ENCODE results near the gene REELD1. TPM values are rescaled to one million over a fixed set of nuclear protein-coding genes. Genes with fewer than 3 reads are reported as not detected.

The REELD1 gene
- not detected for polyA plus RNA-seq

DNA sequence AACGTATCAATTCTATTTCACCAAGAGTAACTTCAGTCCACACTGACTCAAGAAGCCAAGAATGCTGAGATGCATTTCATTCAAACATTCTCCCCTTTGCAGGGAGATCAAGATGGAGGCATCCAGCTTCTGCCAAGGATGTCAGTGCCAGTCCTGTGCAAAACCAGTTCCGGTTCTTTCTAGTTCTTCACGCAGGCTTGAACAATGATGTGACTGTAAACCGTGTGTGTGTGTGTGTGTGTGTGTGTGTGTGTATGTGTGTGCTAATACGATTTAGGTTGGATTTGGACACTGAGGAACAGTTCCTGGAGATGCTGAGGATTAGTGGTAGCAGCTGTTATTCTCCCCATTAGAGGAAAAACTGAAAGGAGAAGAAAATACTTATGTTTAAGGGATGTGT is at the start of gene REELD1:
REELD1 (plus strand) TSS at position 301 of the 400 bp plus-strand sequence. CDS start 2,415 bp downstream, outside the sequence.
- Mint-ChIP-seq H3K27ac (peak within 1 kb of the TSS in 1 of 6 donors; percentile 23), H3K27me3 (ENCODE audit: low read depth in 3 of 3) (peaks cover 1 to 4% (median 3%) of the 10 kb centered on the region in 3 donors), H3K9me3 (no peaks in the 10 kb centered on the region), H3K4me1 (no peaks in the 10 kb centered on the region), H3K36me3 (no peaks in the 10 kb centered on the region), H3K4me3 (no peak within 1 kb of the TSS)
- no peak for DNase-seq

- Mint-ChIP-seq H3K9me3 (peaks cover 0 to 21% (median 2%) of the 10 kb centered on the region in 6 donors), H3K4me1 (no peaks in the 10 kb centered on the region)
These were observed 49.1 kb upstream of the REELD1 start for GRCh38 chr4:146165221-146165620.

DNA sequence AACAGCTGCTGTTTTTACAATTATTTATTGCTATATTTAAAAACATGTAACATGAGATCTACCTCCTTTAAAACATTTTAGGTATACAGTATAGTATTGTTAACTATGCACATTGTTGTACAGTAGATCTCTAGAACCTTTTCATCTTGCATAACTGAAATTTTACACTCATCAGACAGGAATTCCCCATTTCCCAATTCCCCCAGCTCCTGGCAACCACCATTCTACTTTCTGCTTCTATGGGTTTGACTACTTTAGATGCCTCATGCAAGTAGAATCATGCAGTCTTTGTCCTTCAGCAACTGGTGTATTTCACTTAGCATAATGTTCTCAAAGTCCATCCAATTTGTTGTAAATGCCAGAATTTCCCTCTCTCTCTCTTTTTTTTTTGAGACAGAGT is 48.5 kb upstream of the REELD1 start:
- H3K36me3 Mint-ChIP-seq: peaks cover 0 to 10% (median 3%) of the 10 kb centered on the region in 3 donors
- no peak overlapping the region for H3K4me3 Mint-ChIP-seq
- peaks cover 3 to 10% (median 5%) of the 10 kb centered on the region in 3 donors for H3K27me3 Mint-ChIP-seq (ENCODE audit: low read depth in 3 of 3)
- DNase-seq: no peak
- peaks cover 0 to 16% (median 2%) of the 10 kb centered on the region in 6 donors for H3K9me3 Mint-ChIP-seq
- no peaks in the 10 kb centered on the region for H3K4me1 Mint-ChIP-seq
- H3K27ac Mint-ChIP-seq: no peak overlapping the region

More at GRCh38 chr4:146165221-146165620, 49.1 kb upstream of the REELD1 start:
- Mint-ChIP-seq H3K36me3 (peaks cover 0 to 12% (median 6%) of the 10 kb centered on the region in 3 donors), H3K27ac (no peak overlapping the region), H3K4me3 (no peak overlapping the region), H3K27me3 (ENCODE audit: low read depth in 3 of 3) (peaks cover 3 to 10% (median 5%) of the 10 kb centered on the region in 3 donors)
- no peak for DNase-seq

DNA sequence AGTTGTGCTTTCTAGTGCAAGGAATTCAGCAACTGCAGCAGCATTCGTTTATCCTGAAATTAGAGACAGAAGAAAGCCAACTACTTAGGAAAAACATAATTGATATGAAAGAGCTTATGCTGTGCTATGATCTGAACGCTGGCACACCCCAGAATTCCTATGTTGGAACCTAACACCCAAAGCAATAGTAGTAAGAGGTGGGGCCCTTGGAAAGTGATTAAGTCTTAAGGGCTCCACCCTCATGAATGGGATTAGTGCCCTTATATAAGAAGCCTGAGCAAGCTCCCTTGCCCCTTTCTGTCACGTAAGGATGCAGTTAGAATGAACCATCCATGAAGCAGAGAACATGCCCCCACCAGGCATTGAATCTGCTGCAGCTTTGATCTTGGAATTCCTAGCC is 44.2 kb upstream of the REELD1 start:
- Mint-ChIP-seq H3K27me3 (ENCODE audit: low read depth in 3 of 3) (peaks cover 3 to 6% (median 6%) of the 10 kb centered on the region in 3 donors), H3K9me3 (no peaks in the 10 kb centered on the region), H3K27ac (no peak overlapping the region), H3K36me3 (no peaks in the 10 kb centered on the region), H3K4me3 (no peak overlapping the region), H3K4me1 (peaks cover 2 to 3% of the 10 kb centered on the region in 2 donors)
- no peak for DNase-seq

- Mint-ChIP-seq H3K9me3 (no peaks in the 10 kb centered on the region), H3K27me3 (ENCODE audit: low read depth in 3 of 3) (peaks cover 3 to 10% (median 6%) of the 10 kb centered on the region in 3 donors), H3K27ac (peak within 1 kb of the TSS; percentile 87 to 96 (median 94)), H3K36me3 (no peaks in the 10 kb centered on the region), H3K4me3 (peak within 1 kb of the TSS; percentile 87 to 92 (median 91)), H3K4me1 (peaks cover 45 to 55% of the 10 kb centered on the region in 2 donors)
- peak; percentile 83 to 86 (median 83) for DNase-seq
These were observed 38.5 kb upstream of the REELD1 start, which contains the start of gene LSM6 for GRCh38 chr4:146175541-146176453. LSM6 (plus strand) TSS chr4:146175718; CDS start chr4:146182922, 7,204 bp downstream.

GRCh38 chr4:146176891-146177290 is 37.4 kb upstream of the REELD1 start:
- peaks cover 49 to 64% of the 10 kb centered on the region in 2 donors for H3K4me1 Mint-ChIP-seq

GRCh38 chr4:146178126-146178525 is 36.2 kb upstream of the REELD1 start:
- Mint-ChIP-seq H3K9me3 (no peaks in the 10 kb centered on the region), H3K4me1 (peaks cover 55 to 74% of the 10 kb centered on the region in 2 donors), H3K27ac (no peak overlapping the region), H3K27me3 (ENCODE audit: low read depth in 3 of 3) (peaks cover 3 to 10% (median 6%) of the 10 kb centered on the region in 3 donors), H3K4me3 (peak overlapping the region in 4 of 5 donors; percentile 17 to 29 (median 18)), H3K36me3 (no peaks in the 10 kb centered on the region)
- no peak for DNase-seq

More at GRCh38 chr4:146176891-146177290, 37.4 kb upstream of the REELD1 start:
- Mint-ChIP-seq H3K27me3 (ENCODE audit: low read depth in 3 of 3) (peaks cover 3 to 10% (median 6%) of the 10 kb centered on the region in 3 donors), H3K27ac (peak overlapping the region; percentile 55 to 87 (median 79)), H3K36me3 (no peaks in the 10 kb centered on the region), H3K4me3 (peak overlapping the region; percentile 74 to 92 (median 90)), H3K9me3 (no peaks in the 10 kb centered on the region)
- DNase-seq: no peak

GRCh38 chr4:146179784-146180370 is 34.5 kb upstream of the REELD1 start:
- H3K4me1 Mint-ChIP-seq: peaks cover 55 to 74% of the 10 kb centered on the region in 2 donors
- peaks cover 0 to under 1% (median under 1%) of the 10 kb centered on the region in 3 donors for H3K36me3 Mint-ChIP-seq
- peak overlapping the region in 2 of 6 donors; percentile 30 to 68 for H3K27ac Mint-ChIP-seq
- no peaks in the 10 kb centered on the region for H3K9me3 Mint-ChIP-seq
- no peak for DNase-seq
- no peak overlapping the region for H3K4me3 Mint-ChIP-seq
- peaks cover 3 to 10% (median 6%) of the 10 kb centered on the region in 3 donors for H3K27me3 Mint-ChIP-seq (ENCODE audit: low read depth in 3 of 3)

- Mint-ChIP-seq H3K4me3 (no peak overlapping the region), H3K27me3 (ENCODE audit: low read depth in 3 of 3) (no peaks in the 10 kb centered on the region), H3K9me3 (no peaks in the 10 kb centered on the region), H3K27ac (peak overlapping the region in 2 of 6 donors; percentile 5 to 58), H3K36me3 (peaks cover 0 to 13% (median 10%) of the 10 kb centered on the region in 3 donors), H3K4me1 (peaks cover 39 to 58% of the 10 kb centered on the region in 2 donors)
- DNase-seq: no peak
These were observed 31.9 kb upstream of the REELD1 start for GRCh38 chr4:146182443-146182842.

DNA sequence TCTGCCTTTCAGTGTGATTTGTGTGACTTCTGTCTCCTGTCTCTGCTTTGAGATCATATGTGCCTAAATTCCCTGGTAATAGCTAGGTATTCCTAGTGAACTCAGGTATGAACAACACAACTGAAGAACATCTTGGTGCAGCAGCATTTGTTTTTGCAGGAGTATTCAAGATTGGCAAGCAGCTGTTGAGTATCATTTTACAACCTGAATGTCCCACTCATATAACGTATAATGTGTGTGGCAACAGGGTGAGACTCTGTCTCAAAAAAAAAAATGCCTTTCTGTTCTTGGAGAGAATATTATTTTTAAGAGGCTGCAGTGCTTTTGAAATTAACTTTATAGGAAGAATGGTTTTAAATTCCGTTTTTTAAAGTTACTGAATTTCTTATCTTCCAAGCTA is 31.1 kb upstream of the REELD1 start:
- H3K4me1 Mint-ChIP-seq: peaks cover 32 to 50% of the 10 kb centered on the region in 2 donors
- DNase-seq: no peak
- H3K4me3 Mint-ChIP-seq: no peak overlapping the region
- H3K27me3 Mint-ChIP-seq (ENCODE audit: low read depth in 3 of 3): no peaks in the 10 kb centered on the region
- peaks cover 1 to 15% (median 13%) of the 10 kb centered on the region in 3 donors for H3K36me3 Mint-ChIP-seq
- H3K27ac Mint-ChIP-seq: no peak overlapping the region
- no peaks in the 10 kb centered on the region for H3K9me3 Mint-ChIP-seq

- Mint-ChIP-seq H3K4me3 (no peak overlapping the region), H3K9me3 (no peaks in the 10 kb centered on the region), H3K4me1 (peaks cover 10 to 23% of the 10 kb centered on the region in 2 donors), H3K36me3 (peaks cover 12 to 41% (median 17%) of the 10 kb centered on the region in 3 donors), H3K27me3 (ENCODE audit: low read depth in 3 of 3) (no peaks in the 10 kb centered on the region), H3K27ac (peak overlapping the region in 2 of 6 donors; percentile 17 to 40)
- no peak for DNase-seq
These were observed 28.3 kb upstream of the REELD1 start for GRCh38 chr4:146186041-146186440.

DNA sequence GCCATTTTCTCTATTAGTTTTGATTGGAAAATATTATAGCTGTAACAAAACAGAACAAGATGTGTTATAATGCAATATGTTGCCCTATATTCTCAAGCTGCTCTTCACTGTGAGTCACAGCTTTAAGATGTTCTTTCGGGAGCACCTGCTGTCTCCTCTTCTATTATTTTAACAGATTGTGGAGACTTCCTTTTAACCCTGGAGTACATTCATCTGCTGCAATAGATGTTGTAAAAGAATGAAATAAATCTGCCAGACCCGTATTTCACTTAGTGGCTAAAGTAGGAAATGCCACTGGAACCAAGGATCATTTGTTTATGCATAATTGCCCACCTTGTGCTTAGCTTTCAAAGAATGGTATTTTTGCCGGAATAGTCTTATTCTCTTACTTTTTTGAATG is 27.7 kb upstream of the REELD1 start:
- H3K9me3 Mint-ChIP-seq: no peaks in the 10 kb centered on the region
- no peak for DNase-seq
- no peak overlapping the region for H3K4me3 Mint-ChIP-seq
- peaks cover 17 to 46% (median 18%) of the 10 kb centered on the region in 3 donors for H3K36me3 Mint-ChIP-seq
- no peaks in the 10 kb centered on the region for H3K27me3 Mint-ChIP-seq (ENCODE audit: low read depth in 3 of 3)
- peaks cover 10 to 18% of the 10 kb centered on the region in 2 donors for H3K4me1 Mint-ChIP-seq
- peak overlapping the region in 2 of 6 donors; percentile 12 to 40 for H3K27ac Mint-ChIP-seq

GRCh38 chr4:146190456-146190855 is 23.9 kb upstream of the REELD1 start:
- Mint-ChIP-seq H3K9me3 (no peaks in the 10 kb centered on the region), H3K4me3 (no peak overlapping the region), H3K27ac (peak overlapping the region in 1 of 6 donors; percentile 59), H3K36me3 (peaks cover 14 to 51% (median 23%) of the 10 kb centered on the region in 3 donors), H3K4me1 (no peaks in the 10 kb centered on the region), H3K27me3 (ENCODE audit: low read depth in 3 of 3) (no peaks in the 10 kb centered on the region)
- DNase-seq: no peak
